Measurements from ENCODE around the gene MFSD11. TPM values are rescaled to one million over a fixed set of nuclear protein-coding genes. Genes with fewer than 3 reads are reported as not detected.
A peak's percentile ranks its signal among the peaks of the same experiment; 100 is the strongest.

MFSD11 gene
- total RNA-seq, 2 experiments from 2014 or later, result 25.5 to 29.4 TPM

DNA sequence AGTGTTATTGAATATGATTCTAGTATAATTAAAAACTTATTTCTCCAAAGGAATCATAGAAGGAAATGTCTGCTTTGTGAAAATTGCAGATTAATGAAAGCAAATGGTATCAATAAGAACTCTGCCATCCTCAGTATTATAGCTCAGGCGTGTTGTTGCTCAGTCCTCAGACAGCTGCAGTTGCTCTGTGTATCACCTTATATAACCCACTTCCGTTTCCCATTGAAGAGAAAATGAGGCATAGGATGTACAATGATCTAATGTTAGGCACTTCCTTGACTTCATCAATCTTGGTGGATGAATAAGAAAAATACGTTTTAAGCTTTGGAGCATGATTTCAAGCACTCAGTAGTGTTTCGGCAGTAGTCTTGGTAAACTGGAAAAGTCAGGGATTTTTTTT is 14.1 kb downstream of the MFSD11 start:
- Histone ChIP-seq H3K36me3 (ENCODE audit: insufficient read depth, low read length) (peaks cover 17% of the 10 kb centered on the region), H3K27ac (ENCODE audit: low read depth in 1 of 2, low read length in 2 of 2) (peak overlapping the region; percentile 82 to 84), H3K4me3 (ENCODE audit: low read length) (peak overlapping the region; percentile 54), H3K4me1 (ENCODE audit: insufficient read depth, low read length) (peaks cover 34% of the 10 kb centered on the region), H3K9me3 (ENCODE audit: control insufficient read depth in 1 of 2, insufficient read depth in 1 of 2, low read length in 2 of 2) (no peaks in the 10 kb centered on the region), H3K27me3 (ENCODE audit: control insufficient read depth in 1 of 2, insufficient read depth in 2 of 2, low read length in 2 of 2) (no peaks in the 10 kb centered on the region)
- Mint-ChIP-seq H3K27ac (peak overlapping the region; percentile 96), H3K27me3 (no peaks in the 10 kb centered on the region), H3K36me3 (ENCODE audit: low read depth) (peaks cover 32% of the 10 kb centered on the region), H3K4me3 (peak overlapping the region; percentile 79), H3K4me1 (ENCODE audit: low read depth) (peaks cover 24% of the 10 kb centered on the region), H3K9me3 (no peaks in the 10 kb centered on the region)
- ChIA-PET CTCF (interaction anchor here (0.6 to 2.8 kb wide), 7 partner anchors 14 to 229 kb away, joined by 3 to 10 read pairs (median 4); partner anchors contain the start of genes METTL23 and MFSD11), POLR2A (interaction anchor here (0.7 to 2.9 kb wide), 7 partner anchors 14 to 1207 kb away, joined by 6 to 76 read pairs (median 7); partner anchors contain the start of genes JMJD6, METTL23, MFSD11 and MXRA7)
- DNase-seq (peak in 4 of 14 experiments; percentile 20 to 84 (median 74)), ATAC-seq (ENCODE audit: poor library complexity) (peak; percentile 61)
- TF ChIP-seq, protein P1, sequence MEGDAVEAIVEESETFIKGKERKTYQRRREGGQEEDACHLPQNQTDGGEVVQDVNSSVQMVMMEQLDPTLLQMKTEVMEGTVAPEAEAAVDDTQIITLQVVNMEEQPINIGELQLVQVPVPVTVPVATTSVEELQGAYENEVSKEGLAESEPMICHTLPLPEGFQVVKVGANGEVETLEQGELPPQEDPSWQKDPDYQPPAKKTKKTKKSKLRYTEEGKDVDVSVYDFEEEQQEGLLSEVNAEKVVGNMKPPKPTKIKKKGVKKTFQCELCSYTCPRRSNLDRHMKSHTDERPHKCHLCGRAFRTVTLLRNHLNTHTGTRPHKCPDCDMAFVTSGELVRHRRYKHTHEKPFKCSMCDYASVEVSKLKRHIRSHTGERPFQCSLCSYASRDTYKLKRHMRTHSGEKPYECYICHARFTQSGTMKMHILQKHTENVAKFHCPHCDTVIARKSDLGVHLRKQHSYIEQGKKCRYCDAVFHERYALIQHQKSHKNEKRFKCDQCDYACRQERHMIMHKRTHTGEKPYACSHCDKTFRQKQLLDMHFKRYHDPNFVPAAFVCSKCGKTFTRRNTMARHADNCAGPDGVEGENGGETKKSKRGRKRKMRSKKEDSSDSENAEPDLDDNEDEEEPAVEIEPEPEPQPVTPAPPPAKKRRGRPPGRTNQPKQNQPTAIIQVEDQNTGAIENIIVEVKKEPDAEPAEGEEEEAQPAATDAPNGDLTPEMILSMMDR (IDR thresholded peaks at IDR 0.05), result no peak
- intact Hi-C loops (cut with DNase I, micrococcal nuclease), result loop anchor here (2.0 to 5.0 kb wide), 2 partner anchors 13 to 40 kb away; partner anchors contain the start of gene MFSD11 (in 1 of the 2)

DNA sequence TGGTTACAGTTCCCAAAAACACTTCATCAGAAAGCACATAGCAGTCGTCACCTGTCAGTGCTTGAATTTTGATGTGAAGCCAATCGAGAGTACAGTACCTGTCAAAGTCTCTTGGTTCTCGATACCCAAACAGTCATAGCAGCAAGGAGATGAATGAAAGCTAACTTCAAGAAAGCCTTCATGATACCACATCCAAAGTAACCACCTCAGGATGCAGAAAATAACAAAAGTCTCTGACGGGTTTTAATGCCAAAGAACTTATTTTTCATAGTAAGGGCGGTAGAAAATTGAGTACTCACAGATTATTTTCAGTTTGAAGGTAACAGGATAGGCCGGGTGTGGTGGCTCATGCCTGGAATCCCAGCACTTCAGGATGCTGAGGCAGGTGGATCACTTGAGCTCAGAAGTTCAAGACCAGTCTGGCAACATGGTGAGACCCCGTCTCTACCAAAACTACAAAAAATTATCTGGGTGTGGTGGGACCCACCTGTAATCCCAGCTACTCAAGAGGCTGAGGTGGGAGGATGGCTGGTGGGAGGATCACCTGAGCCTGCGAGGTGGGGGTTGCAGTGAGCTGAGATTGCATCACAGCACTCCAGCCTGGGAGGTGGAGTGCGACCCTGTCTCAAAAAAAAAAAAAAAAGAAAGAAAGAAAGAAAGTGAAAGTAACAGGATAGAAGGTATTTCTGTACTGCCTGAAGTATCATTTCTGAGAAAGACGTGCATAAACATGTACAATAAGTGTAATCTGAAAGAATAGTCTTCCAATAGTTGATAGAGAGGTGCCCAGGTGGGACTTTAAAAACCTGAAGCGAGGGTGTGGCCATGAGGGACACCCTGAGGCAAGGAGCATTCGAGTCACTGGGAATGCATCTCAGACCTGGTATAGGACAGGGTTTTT is 15.4 kb downstream of the MFSD11 start:
- Mint-ChIP-seq H3K4me1 (ENCODE audit: low read depth) (peaks cover 24% of the 10 kb centered on the region), H3K27ac (peak overlapping the region; percentile 96), H3K27me3 (no peaks in the 10 kb centered on the region), H3K36me3 (ENCODE audit: low read depth) (peaks cover 31% of the 10 kb centered on the region), H3K9me3 (no peaks in the 10 kb centered on the region), H3K4me3 (peak overlapping the region; percentile 84)
- intact Hi-C loops (cut with DNase I, micrococcal nuclease), result loop anchor here (1.0 to 5.0 kb wide), 3 partner anchors 15 to 39 kb away; partner anchors contain the start of genes MFSD11 (in 1 of the 2) and SRSF2 (in 1 of the 2)
- DNase-seq, result peak in 10 of 14 experiments; percentile 14 to 81 (median 30)
- H3K9me3 ChIP-seq (ENCODE audit: control insufficient read depth in 1 of 2, insufficient read depth in 1 of 2, low read length in 2 of 2), result no peaks in the 10 kb centered on the region
- H3K27ac ChIP-seq (ENCODE audit: low read depth in 1 of 2, low read length in 2 of 2), result peak overlapping the region; percentile 82 to 84
- CTCF ChIA-PET, result interaction anchor here (1.4 to 2.8 kb wide), 2 partner anchors 15 to 196 kb away, joined by 4 to 10 read pairs; partner anchors contain the start of gene MFSD11
- H3K27me3 ChIP-seq (ENCODE audit: control insufficient read depth in 1 of 2, insufficient read depth in 2 of 2, low read length in 2 of 2), result no peaks in the 10 kb centered on the region
- peaks cover 34% of the 10 kb centered on the region for H3K4me1 ChIP-seq (ENCODE audit: insufficient read depth, low read length)
- H3K36me3 ChIP-seq (ENCODE audit: insufficient read depth, low read length), result peaks cover 12% of the 10 kb centered on the region
- ATAC-seq (ENCODE audit: poor library complexity), result peak; percentile 87
- TF ChIP-seq, protein P1 (IDR thresholded peaks at IDR 0.05), result no peak
- peak overlapping the region; percentile 54 for H3K4me3 ChIP-seq (ENCODE audit: low read length)
- POLR2A ChIA-PET, result interaction anchor here (0.8 to 2.9 kb wide), 8 partner anchors 15 to 1205 kb away, joined by 3 to 76 read pairs (median 6); partner anchors contain the start of genes JMJD6, METTL23, MFSD11 and SRSF2

DNA sequence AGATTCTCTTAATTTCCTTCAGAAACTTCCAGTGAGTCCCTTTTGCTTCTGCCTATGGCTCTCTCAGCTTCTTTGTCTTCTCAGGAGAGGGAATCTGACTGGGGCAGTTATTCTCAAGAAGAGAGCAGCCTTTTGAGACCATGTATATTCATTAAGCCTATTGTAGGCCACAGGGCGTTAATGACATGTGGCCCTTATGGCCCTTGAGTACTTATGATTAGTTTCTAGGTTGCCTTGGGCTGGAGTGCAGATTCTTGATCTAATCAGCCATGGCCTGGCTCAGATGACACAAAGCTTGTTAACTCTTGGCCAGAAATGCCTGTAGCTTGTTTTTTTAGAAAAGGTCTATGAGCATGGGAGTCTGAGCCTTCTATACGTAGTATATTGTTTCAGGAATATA is 17.4 kb downstream of the MFSD11 start:
- intact Hi-C loops (cut with DNase I, micrococcal nuclease), result no loop called here
- ATAC-seq (ENCODE audit: poor library complexity), result no peak
- Histone ChIP-seq H3K4me3 (ENCODE audit: low read length) (no peak overlapping the region), H3K36me3 (ENCODE audit: insufficient read depth, low read length) (peaks cover 6% of the 10 kb centered on the region), H3K27me3 (ENCODE audit: control insufficient read depth in 1 of 2, insufficient read depth in 2 of 2, low read length in 2 of 2) (no peaks in the 10 kb centered on the region), H3K4me1 (ENCODE audit: insufficient read depth, low read length) (peaks cover 34% of the 10 kb centered on the region), H3K27ac (ENCODE audit: low read depth in 1 of 2, low read length in 2 of 2) (no peak overlapping the region), H3K9me3 (ENCODE audit: control insufficient read depth in 1 of 2, insufficient read depth in 1 of 2, low read length in 2 of 2) (no peaks in the 10 kb centered on the region)
- DNase-seq, result no peak
- Mint-ChIP-seq H3K27me3 (no peaks in the 10 kb centered on the region), H3K36me3 (ENCODE audit: low read depth) (peaks cover 26% of the 10 kb centered on the region), H3K4me1 (ENCODE audit: low read depth) (peaks cover 24% of the 10 kb centered on the region), H3K9me3 (no peaks in the 10 kb centered on the region), H3K4me3 (peak overlapping the region; percentile 56), H3K27ac (peak overlapping the region; percentile 64)
- ChIA-PET CTCF (no interaction called here), POLR2A (interaction anchor here (1.1 to 1.8 kb wide), 2 partner anchors 18 to 28 kb away, joined by 5 to 10 read pairs; partner anchors contain the start of genes METTL23, MFSD11 and SRSF2)
- TF ChIP-seq, protein P1 (IDR thresholded peaks at IDR 0.05), result no peak

Measured in CD4-positive, alpha-beta T cell (primary cell).